ENCODE measurements around the gene TNFRSF12A.
"Not testable (repeated sequence)": the region's sequence is repeated elsewhere in the genome, so short reads cannot be mapped to it uniquely, and the experiment has no call there.

TNFRSF12A gene

GRCh38 chr16:3062553-3062952 lies 42.4 kb downstream of the TNFRSF12A start:
- in situ Hi-C loops (cut with MboI; ENCODE audit: low sequenced_read_pairs, unreplicated experiment), result loop anchor here (10.0 kb wide), 1 partner anchor 62 kb away; no protein-coding TSS in a partner anchor
- DNase-seq (ENCODE audit: low spot score), result no peak
- TF ChIP-seq CTCF (IDR thresholded peaks at IDR 0.05; ENCODE audit: borderline replicate concordance, control extremely low read depth, extremely low read depth, insufficient read depth, missing control alignments), result no peak

- no peak for TF ChIP-seq CTCF (IDR thresholded peaks at IDR 0.05; ENCODE audit: borderline replicate concordance, control extremely low read depth, extremely low read depth, insufficient read depth, missing control alignments)
- no peak for DNase-seq (ENCODE audit: low spot score)
- in situ Hi-C loops (cut with MboI; ENCODE audit: low sequenced_read_pairs, unreplicated experiment), result loop anchor here (10.0 kb wide), 1 partner anchor 61 kb away; no protein-coding TSS in a partner anchor
Measured at GRCh38 chr16:3063625-3064386, 43.6 kb downstream of the TNFRSF12A start.

GRCh38 chr16:3065069-3065741 lies 45.0 kb downstream of the TNFRSF12A start, which contains the start of gene IL32:
Gene IL32 (plus strand): TSS chr16:3065640. CDS start chr16:3065812, 172 bp downstream.
- TF ChIP-seq CTCF (IDR thresholded peaks at IDR 0.05; ENCODE audit: borderline replicate concordance, control extremely low read depth, extremely low read depth, insufficient read depth, missing control alignments), result no peak
- in situ Hi-C loops (cut with MboI; ENCODE audit: low sequenced_read_pairs, unreplicated experiment), result loop anchor here (10.0 kb wide), 1 partner anchor 60 kb away; no protein-coding TSS in a partner anchor
- DNase-seq (ENCODE audit: low spot score), result peak; percentile 77

- peak; percentile 22 for DNase-seq (ENCODE audit: low spot score)
- in situ Hi-C loops (cut with MboI; ENCODE audit: low sequenced_read_pairs, unreplicated experiment), result loop anchor here (10.0 kb wide), 1 partner anchor 59 kb away; no protein-coding TSS in a partner anchor
- TF ChIP-seq CTCF (IDR thresholded peaks at IDR 0.05; ENCODE audit: borderline replicate concordance, control extremely low read depth, extremely low read depth, insufficient read depth, missing control alignments), result no peak
Measured at GRCh38 chr16:3065742-3066439, 45.7 kb downstream of the TNFRSF12A start.

- TF ChIP-seq CTCF (IDR thresholded peaks at IDR 0.05; ENCODE audit: borderline replicate concordance, control extremely low read depth, extremely low read depth, insufficient read depth, missing control alignments), result no peak
- DNase-seq (ENCODE audit: low spot score), result peak; percentile 28
- in situ Hi-C loops (cut with MboI; ENCODE audit: low sequenced_read_pairs, unreplicated experiment), result loop anchor here (10.0 kb wide), 1 partner anchor 58 kb away; no protein-coding TSS in a partner anchor
Measured at GRCh38 chr16:3066440-3066748, 46.2 kb downstream of the TNFRSF12A start.

- no peak for TF ChIP-seq CTCF (IDR thresholded peaks at IDR 0.05; ENCODE audit: borderline replicate concordance, control extremely low read depth, extremely low read depth, insufficient read depth, missing control alignments)
- no peak for DNase-seq (ENCODE audit: low spot score)
- in situ Hi-C loops (cut with MboI; ENCODE audit: low sequenced_read_pairs, unreplicated experiment), result loop anchor here (10.0 kb wide), 1 partner anchor 56 kb away; no protein-coding TSS in a partner anchor
Measured at GRCh38 chr16:3068487-3068886, 48.3 kb downstream of the TNFRSF12A start.

GRCh38 chr16:3069146-3069545 lies 49.0 kb downstream of the TNFRSF12A start:
- DNase-seq (ENCODE audit: low spot score), result not testable (repeated sequence)
- in situ Hi-C loops (cut with MboI; ENCODE audit: low sequenced_read_pairs, unreplicated experiment), result loop anchor here (10.0 kb wide), 1 partner anchor 56 kb away; no protein-coding TSS in a partner anchor
